AG04449 (cell line): ENCODE data around the gene BRDT.
A peak's percentile ranks its signal among the peaks of the same experiment; 100 is the strongest.

ENCODE experiments used
- CTCF ChIA-PET: fragments of 350-600 bp; formaldehyde crosslinking; extraction: SDS; loops from one replicate; lab custom pipeline; 2021; ENCODE audit warnings: antibody characterized with exemption; lab: Yijun Ruan, JAX
- POLR2A ChIA-PET: fragments of 400-600, 350-600 bp; formaldehyde crosslinking; extraction: SDS; loops from one replicate; lab custom pipeline; 2020; ENCODE audit warnings: antibody characterized with exemption, inconsistent platforms; lab: Yijun Ruan, JAX
- DNase-seq: peaks from one replicate; pipeline ENCODE4 v3.0.0-alpha.2; 2010; ENCODE audit warnings: low read depth, low spot score
- H3K4me3 ChIP-seq: 2 replicates; pipeline ENCODE4 v1.5.1; 2011; ENCODE audit warnings: low read depth, mild to moderate bottlenecking, control low read depth, low read length
- TF ChIP-seq, protein P1 (sequence below): IDR thresholded peaks from one replicate; pipeline ENCODE4 v1.5.1; 2011; ENCODE audit warnings: mild to moderate bottlenecking, moderate library complexity, low read length, control low read depth, inconsistent platforms; ENCODE audit not compliant: insufficient read depth; ENCODE audit errors: missing control alignments

The BRDT gene

DNA sequence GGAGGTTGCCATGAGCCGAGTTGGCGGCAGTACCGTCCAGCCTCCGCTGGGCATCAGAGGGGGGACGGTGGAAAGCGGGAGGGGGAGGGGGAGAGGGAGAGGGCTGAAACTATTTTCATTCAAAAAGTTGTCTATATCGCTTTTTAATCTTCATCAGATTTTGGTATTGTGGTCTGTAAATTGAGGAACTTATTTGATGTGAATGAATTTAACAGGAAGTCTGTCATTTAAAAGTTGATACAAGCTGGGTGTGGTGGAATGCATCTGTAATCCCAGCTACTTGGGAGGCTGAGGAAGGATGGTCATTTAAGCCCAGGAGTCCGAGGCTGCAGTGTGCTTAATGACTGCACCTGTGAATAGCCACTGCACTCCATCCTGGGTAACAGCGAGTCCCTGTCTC lies 77.6 kb downstream of the BRDT start:
- POLR2A ChIA-PET: no interaction called here

DNA sequence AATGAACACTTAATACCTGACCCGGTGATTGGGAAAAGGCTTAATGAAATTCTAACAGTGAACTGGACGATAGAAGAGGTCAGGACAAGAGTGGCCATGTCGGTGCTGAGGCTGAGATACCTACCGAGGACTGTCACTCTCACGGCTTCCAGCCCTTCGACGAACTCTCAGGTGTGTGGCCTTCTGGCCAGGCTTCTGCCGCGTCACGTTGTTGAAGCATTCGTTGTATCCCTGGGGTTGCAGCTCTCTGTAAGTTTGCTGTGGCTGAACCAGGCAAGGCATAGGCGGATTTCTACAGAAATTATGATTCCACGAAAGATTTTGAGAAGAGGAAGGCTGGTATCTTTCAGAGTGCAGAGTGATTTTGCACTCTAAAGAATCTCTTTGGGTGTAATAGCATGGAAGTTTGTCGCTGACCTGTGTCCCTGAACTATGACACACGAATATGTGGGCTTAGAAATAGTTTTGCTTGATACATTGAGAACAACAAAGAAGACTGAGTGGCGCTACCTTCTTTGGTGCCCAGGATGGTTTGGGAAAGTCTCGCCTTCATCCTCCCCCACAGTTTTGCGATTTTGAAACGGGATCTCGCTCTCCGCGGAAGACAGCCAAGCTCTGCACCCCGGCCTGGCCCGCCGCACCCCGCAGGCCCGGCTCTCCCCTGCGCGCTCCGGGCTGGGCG lies 80.2 kb downstream of the BRDT start:
- TF ChIP-seq, protein P1, sequence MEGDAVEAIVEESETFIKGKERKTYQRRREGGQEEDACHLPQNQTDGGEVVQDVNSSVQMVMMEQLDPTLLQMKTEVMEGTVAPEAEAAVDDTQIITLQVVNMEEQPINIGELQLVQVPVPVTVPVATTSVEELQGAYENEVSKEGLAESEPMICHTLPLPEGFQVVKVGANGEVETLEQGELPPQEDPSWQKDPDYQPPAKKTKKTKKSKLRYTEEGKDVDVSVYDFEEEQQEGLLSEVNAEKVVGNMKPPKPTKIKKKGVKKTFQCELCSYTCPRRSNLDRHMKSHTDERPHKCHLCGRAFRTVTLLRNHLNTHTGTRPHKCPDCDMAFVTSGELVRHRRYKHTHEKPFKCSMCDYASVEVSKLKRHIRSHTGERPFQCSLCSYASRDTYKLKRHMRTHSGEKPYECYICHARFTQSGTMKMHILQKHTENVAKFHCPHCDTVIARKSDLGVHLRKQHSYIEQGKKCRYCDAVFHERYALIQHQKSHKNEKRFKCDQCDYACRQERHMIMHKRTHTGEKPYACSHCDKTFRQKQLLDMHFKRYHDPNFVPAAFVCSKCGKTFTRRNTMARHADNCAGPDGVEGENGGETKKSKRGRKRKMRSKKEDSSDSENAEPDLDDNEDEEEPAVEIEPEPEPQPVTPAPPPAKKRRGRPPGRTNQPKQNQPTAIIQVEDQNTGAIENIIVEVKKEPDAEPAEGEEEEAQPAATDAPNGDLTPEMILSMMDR: no peak
- no peak for DNase-seq
- ChIA-PET POLR2A (no interaction called here), CTCF (no interaction called here)
- peak overlapping the region; percentile 57 for H3K4me3 ChIP-seq

More for the DNA sequence above, 77.6 kb downstream of the BRDT start:
- DNase-seq: no peak
- CTCF ChIA-PET: no interaction called here
- H3K4me3 ChIP-seq: no peak overlapping the region
- TF ChIP-seq, protein P1: no peak

DNA sequence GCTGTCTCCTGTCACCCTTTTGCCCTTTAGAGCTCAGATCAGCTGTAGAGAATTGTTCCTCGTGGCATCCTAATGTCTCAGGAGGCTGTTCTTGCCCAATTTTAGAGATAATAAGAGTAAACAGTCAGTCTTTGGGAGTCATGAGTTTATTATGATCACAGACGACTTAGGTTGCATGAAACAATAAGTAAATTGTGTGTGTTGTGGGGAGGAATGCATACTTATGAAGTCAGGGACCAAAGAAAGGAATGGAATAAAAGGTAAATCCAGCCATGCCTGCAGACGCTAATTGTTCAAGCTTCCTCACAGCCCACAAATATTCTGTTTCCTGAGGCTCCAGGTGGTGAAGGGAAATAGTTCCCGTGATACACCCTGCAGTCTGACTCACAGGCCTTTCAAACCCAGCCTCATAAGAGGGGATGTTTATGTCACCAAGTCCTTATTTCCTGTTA lies 81.5 kb downstream of the BRDT start:
- POLR2A ChIA-PET: no interaction called here

DNA sequence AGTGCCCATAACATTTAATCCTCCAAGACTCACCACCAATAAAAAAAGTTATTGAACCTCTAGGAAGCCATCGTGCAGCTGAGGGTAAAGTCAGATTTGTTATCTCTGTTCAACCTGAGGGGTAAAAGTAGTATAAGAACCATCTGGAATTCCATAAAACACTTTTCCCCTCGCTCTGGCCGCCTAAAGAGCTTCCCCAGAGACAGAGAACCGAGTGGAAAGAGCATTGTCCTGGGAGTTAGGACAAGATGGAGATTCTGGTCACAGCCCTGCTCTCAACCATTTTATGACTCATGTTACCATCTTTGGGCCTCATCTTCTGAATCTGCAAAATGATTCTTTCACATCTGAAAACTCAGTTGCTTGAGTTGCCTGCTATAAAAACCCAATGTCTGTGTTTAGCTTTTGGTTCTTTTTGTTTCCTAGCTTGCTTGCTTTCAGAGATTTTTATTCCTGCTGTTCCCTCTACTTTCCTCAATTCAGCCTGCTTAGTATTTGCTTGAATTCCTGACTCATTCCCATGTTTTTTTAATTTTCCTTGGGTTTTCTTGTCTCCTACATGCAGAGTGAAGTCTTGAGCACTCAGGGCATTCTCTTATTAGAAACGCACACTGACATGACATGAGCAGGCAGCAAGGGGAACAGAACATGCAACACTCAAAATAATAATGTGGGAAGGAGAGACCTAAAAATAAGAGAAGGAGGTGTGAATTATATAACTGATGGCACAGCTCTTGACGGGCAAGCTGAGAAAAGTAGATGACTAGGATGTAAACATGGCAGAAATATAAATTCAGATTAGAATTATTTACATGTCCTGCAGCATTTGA lies 82.3 kb downstream of the BRDT start:
- ChIA-PET POLR2A (no interaction called here), CTCF (interaction anchor here (1.0 to 2.0 kb wide), 2 partner anchors 11 to 35 kb away, joined by 4 to 6 read pairs; no protein-coding TSS in a partner anchor)
- TF ChIP-seq, protein P1: no peak
- DNase-seq: no peak
- H3K4me3 ChIP-seq: no peak overlapping the region

More for the DNA sequence above, 81.5 kb downstream of the BRDT start:
- no peak overlapping the region for H3K4me3 ChIP-seq
- DNase-seq: no peak
- CTCF ChIA-PET: interaction anchor here (1.0 to 2.0 kb wide), 2 partner anchors 10 to 34 kb away, joined by 4 to 6 read pairs; no protein-coding TSS in a partner anchor
- TF ChIP-seq, protein P1: no peak

DNA sequence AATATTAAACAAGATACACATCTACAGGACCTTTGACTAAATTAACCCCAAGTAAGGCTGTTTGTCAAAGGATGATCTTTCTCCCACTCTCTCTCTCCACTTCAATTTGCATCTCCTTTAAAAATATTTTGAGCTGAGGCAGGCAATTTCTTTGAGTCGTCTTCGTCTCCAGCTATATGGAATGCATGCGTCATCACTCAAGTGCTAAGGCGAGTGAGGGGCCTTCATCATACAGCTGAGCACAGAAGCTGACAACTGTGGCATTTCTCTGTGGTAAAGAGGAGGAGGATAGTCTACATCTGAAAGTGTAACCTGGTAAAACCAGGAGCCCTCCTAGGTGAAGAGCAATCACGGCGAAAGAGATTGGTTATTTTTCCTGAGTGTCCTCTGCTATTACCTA lies 88.2 kb downstream of the BRDT start:
- H3K4me3 ChIP-seq: no peak overlapping the region
- CTCF ChIA-PET: no interaction called here
- POLR2A ChIA-PET: no interaction called here
- no peak for DNase-seq
- TF ChIP-seq, protein P1: no peak
